CD4-positive, alpha-beta T cell (primary cell): ENCODE data around the gene PNPLA3. TPM values are rescaled to one million over a fixed set of nuclear protein-coding genes. Genes with fewer than 3 reads are reported as not detected.

Experiments
- ATAC-seq: fragments of 200-7000 bp; cut with Tn5 transposase; one replicate; pipeline ENCODE4 v1.10.0; 2022; ENCODE audit warnings: mild to moderate bottlenecking; ENCODE audit not compliant: poor library complexity
- CTCF ChIA-PET: fragments of 350-600 bp; sonication (Branson Sonifier 250); formaldehyde crosslinking; loops from one replicate; lab custom pipeline; 2021; ENCODE audit warnings: antibody characterized with exemption, inconsistent platforms; lab: Charles Lee
- POLR2A ChIA-PET: fragments of 350-600 bp; sonication (Branson Sonifier 250); formaldehyde crosslinking; loops from one replicate; lab custom pipeline; 2021; ENCODE audit warnings: antibody characterized with exemption, inconsistent platforms; lab: Charles Lee
- DNase-seq, 14 experiments: peaks; one replicate each; pipeline ENCODE4 v3.0.0-alpha.2; 2013 to 2020; ENCODE audit warnings: mixed read lengths in 2 of 14
- H3K27ac ChIP-seq, 2 donors: one replicate each; pipeline versions ENCODE4 v1.5.1 to v1.7.0; 2013; ENCODE audit warnings: low read length in 2 of 2, low read depth in 1 of 2, mild to moderate bottlenecking in 1 of 2
- H3K27me3 ChIP-seq, 2 experiments: 1 replicate in 1 of 2; 2 replicates in 1 of 2; pipeline versions ENCODE4 v1.6.1 to v1.7.0; 2013; ENCODE audit warnings: low read length in 2 of 2, control low read depth in 1 of 2, mild to moderate bottlenecking in 1 of 2, moderate library complexity in 1 of 2; ENCODE audit not compliant: insufficient read depth in 2 of 2, control insufficient read depth in 1 of 2
- H3K36me3 ChIP-seq: one replicate; pipeline ENCODE4 v1.6.1; 2013; ENCODE audit warnings: low read length, control low read depth; ENCODE audit not compliant: insufficient read depth
- H3K4me1 ChIP-seq: one replicate; pipeline ENCODE4 v1.6.1; 2013; ENCODE audit warnings: low read length, control low read depth; ENCODE audit not compliant: insufficient read depth
- H3K4me3 ChIP-seq: one replicate; pipeline ENCODE4 v1.5.1; 2013; ENCODE audit warnings: mild to moderate bottlenecking, low read length, moderate library complexity
- H3K9me3 ChIP-seq, 2 experiments: 1 replicate in 1 of 2; 2 replicates in 1 of 2; pipeline versions ENCODE4 v1.6.1 to v1.7.0; 2013; ENCODE audit warnings: low read length in 2 of 2, mild to moderate bottlenecking in 2 of 2, control low read depth in 1 of 2, moderate library complexity in 1 of 2; ENCODE audit not compliant: control insufficient read depth in 1 of 2, insufficient read depth in 1 of 2
- H3K27ac Mint-ChIP-seq: one replicate; pipeline ENCODE4 v1.8.0; 2020; ENCODE audit warnings: mixed read lengths
- H3K27me3 Mint-ChIP-seq: one replicate; pipeline ENCODE4 v1.8.0; 2021; ENCODE audit warnings: mixed read lengths
- H3K36me3 Mint-ChIP-seq: one replicate; pipeline ENCODE4 v1.8.0; 2021; ENCODE audit warnings: low read depth, mixed read lengths
- H3K4me1 Mint-ChIP-seq: one replicate; pipeline ENCODE4 v1.8.0; 2021; ENCODE audit warnings: low read depth, mixed read lengths
- H3K4me3 Mint-ChIP-seq: one replicate; pipeline ENCODE4 v1.8.0; 2020; ENCODE audit warnings: mild to moderate bottlenecking, mixed read lengths
- H3K9me3 Mint-ChIP-seq: one replicate; pipeline ENCODE4 v1.8.0; 2020; ENCODE audit warnings: mixed read lengths
- intact Hi-C, 2 experiments: fragments of 100-400 bp; cut with DNase I in 1 of 2; cut with micrococcal nuclease in 1 of 2; formaldehyde crosslinking; loops; one replicate each; pipeline versions ENCODE4 v1.15.1 to v1.9.0; 2023 to 2025; cut with DNase I, micrococcal nuclease
- total RNA-seq, 174 experiments: library from RNA in 2 of 174; stranded (reverse) in 2 of 174; gene quantifications; one replicate each; pipeline ENCODE4 v1.2.3 and lab custom pipeline; 2021 to 2026
- TF ChIP-seq, protein P1 (sequence below): fragments of 200-600 bp; IDR thresholded peaks from one replicate; pipeline ENCODE4 v1.8.0; 2022; ENCODE audit warnings: antibody characterized with exemption, mild to moderate bottlenecking

Gene PNPLA3
- total RNA-seq, 2 experiments from 2014 or later: not detected

DNA sequence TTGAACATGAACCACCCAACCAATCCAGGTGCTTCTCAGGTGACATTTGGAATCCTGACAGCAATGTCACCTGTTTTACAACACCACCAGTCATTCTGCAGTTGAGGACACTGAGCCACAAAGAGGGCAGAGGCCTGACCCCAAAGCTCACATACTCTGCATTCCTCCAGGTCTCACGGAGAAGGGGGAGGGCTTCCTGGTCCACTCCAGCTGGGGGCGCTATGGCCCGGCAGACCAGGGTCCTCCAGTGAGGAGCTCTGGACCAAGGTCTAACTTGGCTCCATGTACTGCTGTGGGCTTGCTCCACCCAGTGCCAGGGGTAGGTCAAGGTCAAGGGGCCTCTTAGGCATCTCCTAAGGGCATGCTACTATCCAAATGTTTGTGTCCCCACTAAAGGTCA lies 1.5 kb upstream of the PNPLA3 start:
- CTCF ChIA-PET: no interaction called here

DNA sequence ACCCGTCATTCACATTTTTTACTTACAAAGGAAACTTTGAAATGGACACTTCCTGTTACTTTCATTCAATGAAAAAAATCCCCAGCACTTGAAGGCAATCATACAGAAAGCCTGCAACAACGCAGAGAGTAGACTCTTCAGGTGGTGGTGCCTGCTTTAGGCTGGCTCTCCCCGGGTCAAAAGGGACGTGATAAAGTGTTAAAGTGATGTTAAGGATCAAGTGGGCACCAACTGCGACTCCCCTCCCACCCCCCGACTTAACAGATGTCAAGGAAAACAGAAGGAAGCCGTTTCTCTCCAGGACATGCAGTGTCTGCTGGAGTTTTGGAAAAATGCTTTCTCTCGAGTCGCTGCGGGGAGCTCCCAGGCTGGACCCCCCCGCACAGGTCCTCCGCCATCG lies 414 bp upstream of the PNPLA3 start:
- H3K4me1 ChIP-seq: peaks cover 15% of the 10 kb centered on the region
- H3K9me3 Mint-ChIP-seq: no peaks in the 10 kb centered on the region
- DNase-seq: peak in 2 of 14 experiments; percentile 1 to 14
- H3K27ac ChIP-seq: no peak overlapping the region
- CTCF ChIA-PET: no interaction called here
- peaks cover 44% of the 10 kb centered on the region for H3K27me3 Mint-ChIP-seq
- peak overlapping the region; percentile 47 for H3K4me3 ChIP-seq
- H3K27me3 ChIP-seq: peaks cover 17 to 25% of the 10 kb centered on the region in 2 experiments
- ATAC-seq: peak; percentile 27
- H3K9me3 ChIP-seq: peaks cover 0 to 10% of the 10 kb centered on the region in 2 experiments
- intact Hi-C loops: no loop called here
- POLR2A ChIA-PET: interaction anchor here (1.5 kb wide), 1 partner anchor 32 kb away, joined by 5 read pairs; the partner anchor contains the start of gene SAMM50
- H3K36me3 Mint-ChIP-seq: no peaks in the 10 kb centered on the region
- peaks cover 5% of the 10 kb centered on the region for H3K4me1 Mint-ChIP-seq
- TF ChIP-seq, protein P1, sequence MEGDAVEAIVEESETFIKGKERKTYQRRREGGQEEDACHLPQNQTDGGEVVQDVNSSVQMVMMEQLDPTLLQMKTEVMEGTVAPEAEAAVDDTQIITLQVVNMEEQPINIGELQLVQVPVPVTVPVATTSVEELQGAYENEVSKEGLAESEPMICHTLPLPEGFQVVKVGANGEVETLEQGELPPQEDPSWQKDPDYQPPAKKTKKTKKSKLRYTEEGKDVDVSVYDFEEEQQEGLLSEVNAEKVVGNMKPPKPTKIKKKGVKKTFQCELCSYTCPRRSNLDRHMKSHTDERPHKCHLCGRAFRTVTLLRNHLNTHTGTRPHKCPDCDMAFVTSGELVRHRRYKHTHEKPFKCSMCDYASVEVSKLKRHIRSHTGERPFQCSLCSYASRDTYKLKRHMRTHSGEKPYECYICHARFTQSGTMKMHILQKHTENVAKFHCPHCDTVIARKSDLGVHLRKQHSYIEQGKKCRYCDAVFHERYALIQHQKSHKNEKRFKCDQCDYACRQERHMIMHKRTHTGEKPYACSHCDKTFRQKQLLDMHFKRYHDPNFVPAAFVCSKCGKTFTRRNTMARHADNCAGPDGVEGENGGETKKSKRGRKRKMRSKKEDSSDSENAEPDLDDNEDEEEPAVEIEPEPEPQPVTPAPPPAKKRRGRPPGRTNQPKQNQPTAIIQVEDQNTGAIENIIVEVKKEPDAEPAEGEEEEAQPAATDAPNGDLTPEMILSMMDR: no peak
- no peaks in the 10 kb centered on the region for H3K36me3 ChIP-seq
- peak overlapping the region; percentile 93 for H3K4me3 Mint-ChIP-seq
- H3K27ac Mint-ChIP-seq: no peak overlapping the region

More for the DNA sequence above, 1.5 kb upstream of the PNPLA3 start:
- POLR2A ChIA-PET: interaction anchor here (1.3 kb wide), 1 partner anchor 33 kb away, joined by 3 read pairs; the partner anchor contains the start of gene SAMM50
- no peak overlapping the region for H3K27ac ChIP-seq
- intact Hi-C loops: no loop called here
- H3K9me3 Mint-ChIP-seq: no peaks in the 10 kb centered on the region
- H3K4me1 ChIP-seq: peaks cover 15% of the 10 kb centered on the region
- H3K27ac Mint-ChIP-seq: no peak overlapping the region
- H3K27me3 ChIP-seq: peaks cover 21 to 22% of the 10 kb centered on the region in 2 experiments
- H3K4me3 ChIP-seq: no peak overlapping the region
- H3K36me3 ChIP-seq: no peaks in the 10 kb centered on the region
- peaks cover 0 to 10% of the 10 kb centered on the region in 2 experiments for H3K9me3 ChIP-seq
- H3K27me3 Mint-ChIP-seq: peaks cover 54% of the 10 kb centered on the region
- DNase-seq (no peak), ATAC-seq (no peak)
- peak overlapping the region; percentile 7 for H3K4me3 Mint-ChIP-seq
- no peaks in the 10 kb centered on the region for H3K36me3 Mint-ChIP-seq
- TF ChIP-seq, protein P1: no peak
- H3K4me1 Mint-ChIP-seq: peaks cover 5% of the 10 kb centered on the region

DNA sequence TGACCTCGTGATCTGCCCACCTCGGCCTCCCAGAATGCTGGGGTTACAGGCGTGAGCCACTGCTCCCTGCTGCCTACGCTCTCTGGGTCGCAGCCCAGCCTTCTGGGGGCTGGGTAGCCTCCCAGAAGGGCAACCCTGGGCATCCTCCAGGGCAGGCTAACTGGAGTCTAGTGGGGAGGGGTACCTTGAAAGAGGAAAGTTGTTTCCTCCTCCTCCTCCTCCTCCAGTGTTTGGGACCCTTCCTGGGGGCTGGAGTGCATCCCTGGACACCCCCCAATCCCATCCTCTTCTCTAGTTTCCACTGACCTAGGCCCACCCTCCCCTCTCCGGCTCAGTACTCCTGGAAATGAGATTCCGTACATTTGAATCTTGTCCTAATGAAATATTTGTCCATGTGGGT lies 1.3 kb downstream of the PNPLA3 start:
- ATAC-seq: no peak
- ChIA-PET POLR2A (no interaction called here), CTCF (no interaction called here)
- H3K27me3 Mint-ChIP-seq: peaks cover 36% of the 10 kb centered on the region
- H3K4me1 ChIP-seq: peaks cover 15% of the 10 kb centered on the region
- H3K9me3 ChIP-seq: peaks cover 0 to 10% of the 10 kb centered on the region in 2 experiments
- no peak overlapping the region for H3K27ac ChIP-seq
- no peaks in the 10 kb centered on the region for H3K9me3 Mint-ChIP-seq
- H3K4me3 Mint-ChIP-seq: peak overlapping the region; percentile 73
- no peak overlapping the region for H3K4me3 ChIP-seq
- H3K27me3 ChIP-seq: peaks cover 17 to 22% of the 10 kb centered on the region in 2 experiments
- no peak for DNase-seq
- intact Hi-C loops: no loop called here
- H3K36me3 Mint-ChIP-seq: no peaks in the 10 kb centered on the region
- TF ChIP-seq, protein P1: no peak
- H3K27ac Mint-ChIP-seq: no peak overlapping the region
- H3K4me1 Mint-ChIP-seq: peaks cover 5% of the 10 kb centered on the region
- no peaks in the 10 kb centered on the region for H3K36me3 ChIP-seq
